NCI-H146 treated with DMSO at 0.1 percent for 48 hours (cell line): ENCODE results near the gene MYH9.

Source experiments
- DNase-seq: peaks from one replicate; lab custom pipeline; 2025; ENCODE audit not compliant: unreplicated experiment; lab: John Stamatoyannopoulos, UW

The MYH9 gene

DNA sequence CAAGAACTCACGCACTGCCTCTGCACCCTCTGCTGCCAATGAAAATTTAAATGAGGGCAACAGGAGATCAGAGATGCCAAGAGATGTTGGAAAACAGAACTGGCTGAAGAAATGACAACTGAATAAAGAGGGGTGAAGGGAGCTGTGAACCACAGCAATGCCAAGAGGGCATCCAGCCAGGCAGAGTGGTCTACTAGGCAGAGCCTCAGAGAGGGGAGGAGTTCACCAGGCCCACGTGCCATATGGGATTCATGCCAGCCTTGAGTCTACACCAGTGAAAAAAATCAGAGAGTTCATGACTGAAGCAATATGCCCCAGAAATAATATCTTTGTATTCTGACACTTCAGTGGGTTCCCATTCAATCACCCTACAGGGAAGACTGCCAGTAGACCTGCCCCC lies 152.8 kb downstream of the MYH9 start:
- no peak for DNase-seq

GRCh38 chr22:36234213-36234612 lies 153.6 kb downstream of the MYH9 start:
- no peak for DNase-seq

GRCh38 chr22:36233796-36234195 lies 154.0 kb downstream of the MYH9 start:
- no peak for DNase-seq

- no peak for DNase-seq
Observed at GRCh38 chr22:36232715-36233401, 154.9 kb downstream of the MYH9 start.
